GM10266 (cell line): ENCODE measurements around the gene KLHL22.
"Not testable (repeated sequence)": the region's sequence is repeated elsewhere in the genome, so short reads cannot be mapped to it uniquely, and the experiment has no call there.

Experiments used
- DNase-seq: peaks from one replicate; pipeline ENCODE4 v3.0.0; 2012; ENCODE audit errors: extremely low spot score
- TF ChIP-seq, protein P1 (sequence below): IDR thresholded peaks from 2 replicates; pipeline ENCODE4 v1.5.1; 2012; ENCODE audit warnings: mild to moderate bottlenecking, low read depth; ENCODE audit not compliant: control insufficient read depth, insufficient read depth; ENCODE audit errors: missing control alignments

KLHL22 gene

DNA sequence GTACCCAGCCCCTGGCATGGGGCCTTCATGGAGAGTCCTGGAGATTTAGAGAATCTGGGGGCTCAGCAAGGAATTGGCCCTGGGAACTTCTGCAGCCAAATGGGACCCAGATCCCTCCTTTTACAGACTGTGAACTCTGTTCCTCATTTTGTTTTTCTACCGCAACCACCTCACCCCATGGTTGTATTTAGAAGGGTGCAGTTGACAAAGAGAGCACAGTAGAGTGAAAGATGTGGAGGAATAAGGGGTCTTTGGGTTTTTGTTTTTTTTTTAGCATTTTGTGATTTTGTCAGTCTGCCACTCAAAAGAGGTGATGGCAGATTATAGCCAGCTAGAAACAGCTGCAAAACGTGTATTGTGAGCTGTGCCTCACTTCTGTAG, 99.7 kb downstream of the KLHL22 start:
- DNase-seq: no peak
- TF ChIP-seq, protein P1, sequence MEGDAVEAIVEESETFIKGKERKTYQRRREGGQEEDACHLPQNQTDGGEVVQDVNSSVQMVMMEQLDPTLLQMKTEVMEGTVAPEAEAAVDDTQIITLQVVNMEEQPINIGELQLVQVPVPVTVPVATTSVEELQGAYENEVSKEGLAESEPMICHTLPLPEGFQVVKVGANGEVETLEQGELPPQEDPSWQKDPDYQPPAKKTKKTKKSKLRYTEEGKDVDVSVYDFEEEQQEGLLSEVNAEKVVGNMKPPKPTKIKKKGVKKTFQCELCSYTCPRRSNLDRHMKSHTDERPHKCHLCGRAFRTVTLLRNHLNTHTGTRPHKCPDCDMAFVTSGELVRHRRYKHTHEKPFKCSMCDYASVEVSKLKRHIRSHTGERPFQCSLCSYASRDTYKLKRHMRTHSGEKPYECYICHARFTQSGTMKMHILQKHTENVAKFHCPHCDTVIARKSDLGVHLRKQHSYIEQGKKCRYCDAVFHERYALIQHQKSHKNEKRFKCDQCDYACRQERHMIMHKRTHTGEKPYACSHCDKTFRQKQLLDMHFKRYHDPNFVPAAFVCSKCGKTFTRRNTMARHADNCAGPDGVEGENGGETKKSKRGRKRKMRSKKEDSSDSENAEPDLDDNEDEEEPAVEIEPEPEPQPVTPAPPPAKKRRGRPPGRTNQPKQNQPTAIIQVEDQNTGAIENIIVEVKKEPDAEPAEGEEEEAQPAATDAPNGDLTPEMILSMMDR: no peak

- TF ChIP-seq, protein P1: no peak
These were observed 100.3 kb downstream of the KLHL22 start for GRCh38 chr22:20395181-20395906.

GRCh38 chr22:20393705-20394476, 101.7 kb downstream of the KLHL22 start, which contains the start of gene ZNF74:
TSS of gene ZNF74 (plus strand) at chr22:20394151. CDS start at chr22:20394629, 478 bp downstream.
- TF ChIP-seq, protein P1: no peak
- peak; percentile 90 for DNase-seq

More at GRCh38 chr22:20395181-20395906, 100.3 kb downstream of the KLHL22 start:
- no peak for DNase-seq

- peak; percentile 12 for DNase-seq
These were observed 102.5 kb downstream of the KLHL22 start for GRCh38 chr22:20392983-20393704.

DNA sequence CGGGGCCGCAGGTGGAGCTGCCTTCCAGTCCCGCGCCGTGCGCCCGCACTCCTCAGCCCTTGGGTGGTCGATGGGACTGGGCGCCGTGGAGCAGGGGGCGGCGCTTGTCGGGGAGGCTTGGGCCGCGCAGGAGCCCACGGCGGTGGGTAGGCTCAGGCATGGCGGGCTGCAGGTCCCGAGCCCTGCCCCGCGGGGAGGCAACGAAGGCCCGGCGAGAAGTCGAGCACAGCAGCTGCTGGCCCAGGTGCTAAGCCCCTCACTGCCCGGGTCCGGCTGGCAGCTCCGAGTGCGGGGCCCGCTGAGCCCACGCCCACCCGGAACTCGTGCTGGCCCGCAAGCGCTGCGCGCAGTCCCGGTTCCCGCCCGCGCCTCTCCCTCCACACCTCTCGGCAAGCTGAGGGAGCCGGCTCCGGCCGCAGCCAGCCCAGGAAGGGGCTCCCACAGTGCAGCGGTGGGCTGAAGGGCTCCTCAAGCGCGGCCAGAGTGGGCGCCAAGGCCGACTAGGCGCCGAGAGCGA, 103.2 kb downstream of the KLHL22 start:
- not testable (repeated sequence) for DNase-seq

More at GRCh38 chr22:20392983-20393704, 102.5 kb downstream of the KLHL22 start:
- TF ChIP-seq, protein P1: no peak
